NCI-H510A (cell line): ENCODE results near the gene KLF5.
"Not testable (repeated sequence)": the region's sequence is repeated elsewhere in the genome, so short reads cannot be mapped to it uniquely, and the experiment has no call there.

Source experiments
- DNase-seq: peaks from one replicate; lab custom pipeline; 2025; lab: John Stamatoyannopoulos, UW

Gene KLF5

GRCh38 chr13:73088332-73088935 is 29.6 kb downstream of the KLF5 start:
- no peak for DNase-seq

GRCh38 chr13:73089213-73089612 is 30.4 kb downstream of the KLF5 start:
- no peak for DNase-seq

GRCh38 chr13:73090116-73090822 is 31.5 kb downstream of the KLF5 start:
- peak; percentile 72 for DNase-seq

- no peak for DNase-seq
Observed at GRCh38 chr13:73090823-73091187, 32.0 kb downstream of the KLF5 start.

- no peak for DNase-seq
Observed at GRCh38 chr13:73092829-73093228, 34.0 kb downstream of the KLF5 start.

- DNase-seq: no peak
Observed at GRCh38 chr13:73096173-73096572, 37.4 kb downstream of the KLF5 start.

GRCh38 chr13:73096638-73097037 is 37.8 kb downstream of the KLF5 start:
- no peak for DNase-seq

GRCh38 chr13:73100781-73101180 is 42.0 kb downstream of the KLF5 start:
- not testable (repeated sequence) for DNase-seq

GRCh38 chr13:73101351-73102007 is 42.7 kb downstream of the KLF5 start:
- DNase-seq: no peak

GRCh38 chr13:73103238-73103637 is 44.4 kb downstream of the KLF5 start:
- no peak for DNase-seq

- DNase-seq: no peak
Observed at GRCh38 chr13:73106513-73107178, 47.8 kb downstream of the KLF5 start.

- no peak for DNase-seq
Observed at GRCh38 chr13:73107481-73107880, 48.7 kb downstream of the KLF5 start.

GRCh38 chr13:73107970-73108369 is 49.2 kb downstream of the KLF5 start:
- DNase-seq: no peak

GRCh38 chr13:73109288-73109899 is 50.6 kb downstream of the KLF5 start:
- no peak for DNase-seq

GRCh38 chr13:73109969-73110368 is 51.2 kb downstream of the KLF5 start:
- no peak for DNase-seq

GRCh38 chr13:73110814-73111213 is 52.0 kb downstream of the KLF5 start:
- DNase-seq: no peak

GRCh38 chr13:73111331-73111730 is 52.5 kb downstream of the KLF5 start:
- DNase-seq: no peak

- no peak for DNase-seq
Observed at GRCh38 chr13:73119612-73120011, 60.8 kb downstream of the KLF5 start.
